CD4-positive, alpha-beta T cell (primary cell): ENCODE measurements around the gene COMTD1. TPM values are rescaled to one million over a fixed set of nuclear protein-coding genes. Genes with fewer than 3 reads are reported as not detected.

Experiments
- ATAC-seq: fragments of 200-7000 bp; cut with Tn5 transposase; one replicate; pipeline ENCODE4 v1.10.0; 2022; ENCODE audit warnings: mild to moderate bottlenecking; ENCODE audit not compliant: poor library complexity
- CTCF ChIA-PET: fragments of 350-600 bp; sonication (Branson Sonifier 250); formaldehyde crosslinking; loops from one replicate; lab custom pipeline; 2021; ENCODE audit warnings: antibody characterized with exemption, inconsistent platforms; lab: Charles Lee
- POLR2A ChIA-PET: fragments of 350-600 bp; sonication (Branson Sonifier 250); formaldehyde crosslinking; loops from one replicate; lab custom pipeline; 2021; ENCODE audit warnings: antibody characterized with exemption, inconsistent platforms; lab: Charles Lee
- DNase-seq, 14 experiments: peaks; one replicate each; pipeline ENCODE4 v3.0.0-alpha.2; 2013 to 2020; ENCODE audit warnings: mixed read lengths in 2 of 14
- H3K27ac ChIP-seq, 2 donors: one replicate each; pipeline versions ENCODE4 v1.5.1 to v1.7.0; 2013; ENCODE audit warnings: low read length in 2 of 2, low read depth in 1 of 2, mild to moderate bottlenecking in 1 of 2
- H3K27me3 ChIP-seq, 2 experiments: 1 replicate in 1 of 2; 2 replicates in 1 of 2; pipeline versions ENCODE4 v1.6.1 to v1.7.0; 2013; ENCODE audit warnings: low read length in 2 of 2, control low read depth in 1 of 2, mild to moderate bottlenecking in 1 of 2, moderate library complexity in 1 of 2; ENCODE audit not compliant: insufficient read depth in 2 of 2, control insufficient read depth in 1 of 2
- H3K36me3 ChIP-seq: one replicate; pipeline ENCODE4 v1.6.1; 2013; ENCODE audit warnings: low read length, control low read depth; ENCODE audit not compliant: insufficient read depth
- H3K4me1 ChIP-seq: one replicate; pipeline ENCODE4 v1.6.1; 2013; ENCODE audit warnings: low read length, control low read depth; ENCODE audit not compliant: insufficient read depth
- H3K4me3 ChIP-seq: one replicate; pipeline ENCODE4 v1.5.1; 2013; ENCODE audit warnings: mild to moderate bottlenecking, low read length, moderate library complexity
- H3K9me3 ChIP-seq, 2 experiments: 1 replicate in 1 of 2; 2 replicates in 1 of 2; pipeline versions ENCODE4 v1.6.1 to v1.7.0; 2013; ENCODE audit warnings: low read length in 2 of 2, mild to moderate bottlenecking in 2 of 2, control low read depth in 1 of 2, moderate library complexity in 1 of 2; ENCODE audit not compliant: control insufficient read depth in 1 of 2, insufficient read depth in 1 of 2
- H3K27ac Mint-ChIP-seq: one replicate; pipeline ENCODE4 v1.8.0; 2020; ENCODE audit warnings: mixed read lengths
- H3K27me3 Mint-ChIP-seq: one replicate; pipeline ENCODE4 v1.8.0; 2021; ENCODE audit warnings: mixed read lengths
- H3K36me3 Mint-ChIP-seq: one replicate; pipeline ENCODE4 v1.8.0; 2021; ENCODE audit warnings: low read depth, mixed read lengths
- H3K4me1 Mint-ChIP-seq: one replicate; pipeline ENCODE4 v1.8.0; 2021; ENCODE audit warnings: low read depth, mixed read lengths
- H3K4me3 Mint-ChIP-seq: one replicate; pipeline ENCODE4 v1.8.0; 2020; ENCODE audit warnings: mild to moderate bottlenecking, mixed read lengths
- H3K9me3 Mint-ChIP-seq: one replicate; pipeline ENCODE4 v1.8.0; 2020; ENCODE audit warnings: mixed read lengths
- intact Hi-C, 2 experiments: fragments of 100-400 bp; cut with DNase I in 1 of 2; cut with micrococcal nuclease in 1 of 2; formaldehyde crosslinking; loops; one replicate each; pipeline versions ENCODE4 v1.15.1 to v1.9.0; 2023 to 2025; cut with DNase I, micrococcal nuclease
- total RNA-seq, 174 experiments: library from RNA in 2 of 174; stranded (reverse) in 2 of 174; gene quantifications; one replicate each; pipeline ENCODE4 v1.2.3 and lab custom pipeline; 2021 to 2026
- TF ChIP-seq, protein P1 (sequence below): fragments of 200-600 bp; IDR thresholded peaks from one replicate; pipeline ENCODE4 v1.8.0; 2022; ENCODE audit warnings: antibody characterized with exemption, mild to moderate bottlenecking

Gene COMTD1
- total RNA-seq, 2 experiments from 2014 or later = 9.5 to 10.5 TPM

DNA sequence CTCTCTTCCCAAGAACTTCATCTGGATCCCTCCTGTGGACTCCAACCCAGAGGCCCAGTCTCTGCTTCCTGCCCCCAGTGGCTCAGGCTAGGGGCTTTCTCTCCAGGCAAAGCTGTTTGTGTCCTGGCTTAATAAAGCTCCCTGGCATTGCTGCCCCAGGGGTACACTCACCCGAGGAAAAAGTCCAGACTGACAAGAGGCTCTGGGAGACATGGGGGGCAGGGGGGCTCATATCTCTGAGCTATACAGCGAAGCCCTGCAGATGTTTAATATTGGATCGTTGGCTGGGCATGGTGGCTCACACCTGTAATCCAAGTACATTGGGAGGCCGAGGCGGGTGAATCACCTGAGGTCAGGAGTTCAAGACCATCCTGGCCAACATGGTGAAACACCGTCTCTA is 10.7 kb upstream of the COMTD1 start:
- Histone ChIP-seq H3K4me1 (no peaks in the 10 kb centered on the region), H3K9me3 (no peaks in the 10 kb centered on the region), H3K4me3 (no peak overlapping the region), H3K36me3 (no peaks in the 10 kb centered on the region), H3K27ac (no peak overlapping the region), H3K27me3 (no peaks in the 10 kb centered on the region)
- ATAC-seq (no peak), DNase-seq (no peak)
- Mint-ChIP-seq H3K27me3 (peaks cover 5% of the 10 kb centered on the region), H3K4me3 (no peak overlapping the region), H3K36me3 (no peaks in the 10 kb centered on the region), H3K27ac (no peak overlapping the region), H3K4me1 (no peaks in the 10 kb centered on the region), H3K9me3 (no peaks in the 10 kb centered on the region)
- TF ChIP-seq, protein P1, sequence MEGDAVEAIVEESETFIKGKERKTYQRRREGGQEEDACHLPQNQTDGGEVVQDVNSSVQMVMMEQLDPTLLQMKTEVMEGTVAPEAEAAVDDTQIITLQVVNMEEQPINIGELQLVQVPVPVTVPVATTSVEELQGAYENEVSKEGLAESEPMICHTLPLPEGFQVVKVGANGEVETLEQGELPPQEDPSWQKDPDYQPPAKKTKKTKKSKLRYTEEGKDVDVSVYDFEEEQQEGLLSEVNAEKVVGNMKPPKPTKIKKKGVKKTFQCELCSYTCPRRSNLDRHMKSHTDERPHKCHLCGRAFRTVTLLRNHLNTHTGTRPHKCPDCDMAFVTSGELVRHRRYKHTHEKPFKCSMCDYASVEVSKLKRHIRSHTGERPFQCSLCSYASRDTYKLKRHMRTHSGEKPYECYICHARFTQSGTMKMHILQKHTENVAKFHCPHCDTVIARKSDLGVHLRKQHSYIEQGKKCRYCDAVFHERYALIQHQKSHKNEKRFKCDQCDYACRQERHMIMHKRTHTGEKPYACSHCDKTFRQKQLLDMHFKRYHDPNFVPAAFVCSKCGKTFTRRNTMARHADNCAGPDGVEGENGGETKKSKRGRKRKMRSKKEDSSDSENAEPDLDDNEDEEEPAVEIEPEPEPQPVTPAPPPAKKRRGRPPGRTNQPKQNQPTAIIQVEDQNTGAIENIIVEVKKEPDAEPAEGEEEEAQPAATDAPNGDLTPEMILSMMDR = no peak
- intact Hi-C loops = no loop called here
- ChIA-PET POLR2A (no interaction called here), CTCF (no interaction called here)

DNA sequence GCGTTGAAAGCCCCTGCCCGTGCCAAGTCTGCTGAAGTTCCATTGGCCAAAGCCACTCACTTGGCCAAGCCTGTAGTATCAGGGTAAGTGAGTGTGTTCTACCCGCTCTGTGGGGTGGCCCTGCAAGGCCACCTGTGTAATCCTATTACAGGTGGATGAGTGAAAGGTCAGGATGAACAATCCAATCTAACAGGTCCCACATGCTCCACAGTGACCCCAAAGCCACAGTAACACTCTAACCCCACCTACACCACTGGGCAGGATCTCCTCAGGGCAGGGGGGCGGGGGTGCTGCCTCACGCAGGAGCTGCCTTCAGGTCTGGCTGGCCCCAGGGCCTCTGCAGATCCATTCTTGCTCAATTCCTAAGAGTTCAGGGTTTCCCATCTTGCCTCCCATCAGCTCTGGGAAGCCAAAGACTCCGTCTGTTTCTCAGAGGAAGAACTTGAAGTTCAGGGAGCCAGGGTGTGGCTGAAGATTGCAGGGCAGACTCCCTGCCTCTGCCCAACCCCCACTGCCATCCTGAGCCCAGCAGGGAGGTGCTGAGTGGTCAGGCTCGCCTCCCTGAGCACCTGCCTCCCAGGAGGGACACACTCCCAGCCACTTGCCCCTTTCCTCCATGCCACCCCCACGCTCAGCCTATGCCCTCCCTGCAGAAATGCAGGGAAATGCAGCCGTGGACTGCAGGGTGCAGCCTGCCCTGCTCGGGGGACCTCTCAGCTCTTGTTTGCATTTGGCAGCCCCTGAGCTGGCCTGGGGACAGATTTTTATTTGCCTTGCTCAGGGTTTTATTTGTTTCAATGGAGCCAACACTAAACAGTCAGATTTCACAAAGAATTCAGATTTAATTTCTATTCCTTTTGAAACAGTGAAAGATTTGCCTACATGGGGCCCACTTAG is 9.8 kb upstream of the COMTD1 start:
- Histone ChIP-seq H3K36me3 (no peaks in the 10 kb centered on the region), H3K9me3 (no peaks in the 10 kb centered on the region), H3K4me3 (no peak overlapping the region), H3K27ac (no peak overlapping the region), H3K4me1 (no peaks in the 10 kb centered on the region), H3K27me3 (no peaks in the 10 kb centered on the region)
- H3K27ac Mint-ChIP-seq = no peak overlapping the region
- DNase-seq = no peak
- intact Hi-C loops = no loop called here
- no peak for ATAC-seq
- H3K27me3 Mint-ChIP-seq = peaks cover 5% of the 10 kb centered on the region
- no peaks in the 10 kb centered on the region for H3K9me3 Mint-ChIP-seq
- H3K4me1 Mint-ChIP-seq = no peaks in the 10 kb centered on the region
- TF ChIP-seq, protein P1 = no peak
- POLR2A ChIA-PET = no interaction called here
- H3K36me3 Mint-ChIP-seq = no peaks in the 10 kb centered on the region
- no peak overlapping the region for H3K4me3 Mint-ChIP-seq
- CTCF ChIA-PET = no interaction called here

DNA sequence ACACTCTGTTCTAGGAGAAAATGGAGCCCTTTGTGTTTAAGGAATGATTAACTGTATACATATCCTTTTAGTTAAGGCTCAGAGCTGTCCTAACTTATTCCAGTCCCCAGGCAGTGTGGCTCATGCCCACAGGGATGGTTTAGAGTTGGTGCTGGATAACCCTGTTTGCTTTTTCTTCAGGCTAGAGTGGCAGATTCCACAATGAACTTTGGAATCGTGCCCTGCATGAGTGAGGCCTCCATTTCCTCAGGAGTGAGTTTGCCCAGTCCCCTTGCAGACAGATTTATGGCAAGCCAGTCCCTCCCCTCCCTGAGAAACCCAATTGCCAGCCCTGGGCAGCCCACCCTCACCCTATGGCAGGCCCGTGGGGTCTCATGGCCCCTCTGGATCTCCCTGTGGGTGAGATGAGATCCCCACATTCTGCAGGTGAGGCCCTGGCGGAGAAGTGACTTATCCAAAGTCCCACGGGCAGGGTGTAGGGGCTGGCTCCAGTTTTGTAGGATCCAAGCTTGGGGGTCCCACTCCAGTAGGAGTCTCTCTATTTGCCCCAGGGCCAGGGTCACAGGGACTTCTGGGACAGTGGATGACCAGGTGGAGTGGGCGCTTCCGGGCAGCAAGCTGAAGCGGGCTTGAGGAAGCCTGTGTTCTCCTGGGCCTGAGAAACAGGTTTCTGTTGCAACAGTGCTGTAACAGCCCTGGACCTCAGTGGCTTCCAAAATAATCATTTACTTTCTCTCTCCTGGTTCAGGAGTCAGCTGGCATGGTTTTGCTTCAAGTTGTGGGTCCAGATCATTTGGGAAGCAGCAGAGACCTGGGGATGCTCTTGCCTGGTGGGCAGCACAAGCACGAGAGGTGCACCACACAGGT is 9.0 kb upstream of the COMTD1 start:
- no peaks in the 10 kb centered on the region for H3K36me3 ChIP-seq
- no peaks in the 10 kb centered on the region for H3K27me3 ChIP-seq
- DNase-seq (no peak), ATAC-seq (no peak)
- ChIA-PET CTCF (no interaction called here), POLR2A (no interaction called here)
- H3K4me1 Mint-ChIP-seq = no peaks in the 10 kb centered on the region
- no peak overlapping the region for H3K27ac Mint-ChIP-seq
- H3K9me3 Mint-ChIP-seq = no peaks in the 10 kb centered on the region
- no peaks in the 10 kb centered on the region for H3K4me1 ChIP-seq
- H3K36me3 Mint-ChIP-seq = no peaks in the 10 kb centered on the region
- H3K4me3 Mint-ChIP-seq = no peak overlapping the region
- TF ChIP-seq, protein P1 = no peak
- H3K4me3 ChIP-seq = no peak overlapping the region
- no peaks in the 10 kb centered on the region for H3K27me3 Mint-ChIP-seq
- intact Hi-C loops = no loop called here
- H3K9me3 ChIP-seq = no peaks in the 10 kb centered on the region
- H3K27ac ChIP-seq = no peak overlapping the region
